Activated CD4-positive, CD25-positive, alpha-beta regulatory T cell (primary cell): ENCODE measurements around the gene SCN4A.
"Not testable (repeated sequence)": the region's sequence is repeated elsewhere in the genome, so short reads cannot be mapped to it uniquely, and the experiment has no call there.

Experiments used
- DNase-seq, 4 experiments: peaks; one replicate each; lab custom pipeline; 2025; lab: John Stamatoyannopoulos, UW

The SCN4A gene

DNA sequence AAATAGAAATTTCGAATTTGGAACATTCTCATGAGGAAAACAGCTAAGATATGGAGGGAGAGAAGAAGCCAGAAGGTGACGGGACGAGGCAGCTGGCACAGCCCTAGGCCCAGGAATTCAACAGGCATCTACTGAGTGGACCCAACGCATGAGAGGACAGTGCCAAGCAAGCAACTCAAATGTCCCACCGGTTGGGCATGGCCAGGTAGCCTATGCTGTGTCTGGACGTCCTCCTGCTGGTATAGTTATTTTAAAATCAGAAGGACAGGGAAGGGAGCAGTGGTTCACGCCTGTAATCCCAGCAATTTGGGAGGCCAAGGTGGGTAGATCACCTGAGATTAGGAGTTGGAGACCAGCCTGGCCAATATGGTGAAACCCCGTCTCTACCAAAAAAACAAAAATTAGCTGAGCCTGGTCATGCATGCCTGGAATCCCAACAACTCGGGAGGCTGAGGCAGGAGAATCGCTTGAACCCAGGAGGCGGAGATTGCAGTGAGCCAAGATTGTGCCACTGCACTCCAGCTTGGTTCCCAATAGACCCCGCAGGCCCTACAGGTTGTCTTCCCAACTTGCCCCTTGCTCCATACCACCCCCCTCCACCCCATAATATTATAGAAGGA is 56.0 kb downstream of the SCN4A start:
- no peak for DNase-seq

DNA sequence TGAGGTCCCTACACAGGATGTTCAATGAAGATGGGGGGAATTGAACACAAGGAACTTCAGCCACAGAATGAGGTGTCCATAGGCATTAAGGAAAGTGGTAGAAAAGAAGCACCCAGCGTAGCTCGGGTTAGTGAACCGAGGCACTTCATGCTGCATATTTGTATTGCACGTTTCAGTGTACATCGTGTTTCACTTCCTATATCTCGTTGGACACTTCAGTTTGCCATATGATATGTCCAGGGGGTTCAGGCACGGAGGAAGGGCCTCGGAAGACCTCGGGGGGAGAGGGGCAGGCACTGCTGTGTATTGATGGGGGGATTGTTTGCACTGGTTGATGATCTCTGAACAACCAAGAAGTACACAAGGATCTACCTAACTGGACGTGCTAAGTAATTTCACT is 57.0 kb downstream of the SCN4A start:
- DNase-seq = not testable (repeated sequence)

DNA sequence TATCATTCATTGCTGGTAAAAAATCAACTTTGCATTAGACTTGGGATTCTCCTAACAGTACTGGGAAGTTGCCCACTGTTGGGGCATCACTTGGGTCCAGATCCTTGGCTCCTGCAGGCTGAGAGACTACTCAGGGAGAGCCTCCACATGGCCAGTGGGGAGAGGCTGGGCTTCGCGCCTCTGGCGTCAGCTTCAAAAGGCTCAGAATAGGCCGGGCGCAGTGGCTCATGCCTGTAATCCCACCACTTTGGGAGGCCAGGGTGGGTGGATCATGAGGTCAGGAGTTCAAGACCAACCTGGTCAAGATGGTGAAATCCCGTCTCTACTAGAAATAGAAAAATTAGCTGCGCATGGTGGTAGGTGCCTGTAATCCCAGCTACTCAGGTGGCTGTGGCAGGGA is 58.2 kb downstream of the SCN4A start:
- DNase-seq = no peak

DNA sequence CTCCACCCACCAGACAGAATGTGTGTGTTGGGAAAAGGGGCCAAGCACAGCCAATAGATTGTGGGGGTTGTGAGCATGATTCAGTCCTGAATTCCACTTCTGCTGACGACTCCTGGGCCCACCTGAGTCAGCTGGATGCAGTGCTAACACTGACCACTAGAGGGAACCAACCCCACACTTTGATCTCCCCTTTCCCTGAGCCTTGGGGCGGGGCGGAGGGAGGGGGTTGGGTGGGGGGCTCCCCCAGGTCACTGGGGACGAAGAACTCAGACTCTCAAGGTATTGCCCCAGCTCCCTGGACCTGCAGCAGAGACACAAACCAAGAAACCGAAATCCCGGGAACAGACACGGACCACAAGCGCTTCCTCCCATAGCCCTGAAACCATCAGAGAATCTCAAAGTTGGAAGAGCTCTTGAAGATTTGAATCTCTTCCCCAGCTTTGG is 61.0 kb downstream of the SCN4A start:
- DNase-seq = peak; percentile 15 to 61 (median 31)

DNA sequence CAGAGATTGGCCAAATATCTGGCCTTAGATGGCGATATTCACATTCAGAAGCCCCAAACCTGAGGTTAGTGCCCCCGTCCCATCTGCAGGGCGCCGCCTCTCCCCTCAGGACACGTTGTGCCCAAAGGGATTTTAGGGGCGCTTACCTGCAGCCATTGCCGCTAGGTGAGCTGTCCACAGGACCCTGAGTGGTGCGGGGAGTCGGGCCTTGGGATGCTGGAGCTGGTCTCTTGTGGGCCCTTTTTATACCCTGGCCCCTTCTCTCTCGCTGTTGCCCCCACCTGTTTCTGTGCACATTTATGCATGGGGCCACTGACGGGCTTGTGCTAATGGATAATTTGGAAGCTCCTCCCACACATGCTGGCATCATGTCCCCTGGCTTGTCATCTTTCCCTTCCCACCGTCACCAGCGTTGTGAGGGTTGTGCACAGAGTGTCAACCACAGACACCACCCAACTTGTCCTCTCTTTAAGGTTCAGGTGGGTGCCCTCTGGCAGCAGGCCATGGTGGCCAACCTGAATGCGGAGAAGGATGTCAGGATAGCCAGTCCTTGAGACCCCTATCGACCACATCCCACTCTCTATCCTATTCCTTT is 61.6 kb downstream of the SCN4A start, which contains the start of gene CSHL1:
CSHL1 (minus strand) TSS at position 218 of the 595 bp plus-strand sequence; CDS start at position 156, 62 bp downstream.
- no peak for DNase-seq

DNA sequence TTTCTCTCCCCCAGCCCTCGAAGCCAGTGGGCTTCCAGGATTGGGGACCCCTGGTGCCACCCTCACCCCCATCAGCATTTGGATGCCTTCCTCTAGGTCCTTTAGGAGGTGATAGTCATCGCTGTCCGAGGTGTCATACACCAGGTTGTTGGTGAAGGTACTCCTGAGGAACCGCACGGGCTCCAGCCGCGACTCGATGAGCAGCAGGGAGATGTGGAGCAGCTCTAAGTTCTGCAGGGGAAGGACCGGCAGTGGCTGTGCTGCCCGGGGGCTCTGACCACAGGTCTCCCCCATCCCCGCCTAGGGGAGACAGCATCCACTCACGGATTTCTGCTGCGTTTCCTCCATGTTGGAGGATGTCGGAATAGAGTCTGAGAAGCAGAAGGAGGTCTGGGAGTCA is 62.6 kb downstream of the SCN4A start:
- DNase-seq = no peak

DNA sequence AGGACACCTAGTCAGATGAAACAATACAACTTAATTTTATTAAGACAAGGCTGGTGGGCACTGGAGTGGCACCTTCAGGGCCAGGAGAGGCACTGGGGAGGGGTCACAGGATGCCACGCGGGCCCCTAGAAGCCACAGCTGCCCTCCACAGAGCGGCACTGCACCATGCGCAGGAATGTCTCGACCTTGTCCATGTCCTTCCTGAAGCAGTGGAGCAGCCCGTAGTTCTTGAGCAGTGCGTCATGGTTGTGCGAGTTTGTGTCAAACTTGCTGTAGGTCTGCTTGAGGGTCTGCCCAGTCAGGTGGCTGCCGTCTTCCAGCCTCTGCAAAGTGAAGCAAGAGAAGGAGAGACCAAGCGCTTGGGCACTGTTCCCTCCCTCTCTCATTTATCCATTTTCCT is 63.1 kb downstream of the SCN4A start:
- not testable (repeated sequence) for DNase-seq

DNA sequence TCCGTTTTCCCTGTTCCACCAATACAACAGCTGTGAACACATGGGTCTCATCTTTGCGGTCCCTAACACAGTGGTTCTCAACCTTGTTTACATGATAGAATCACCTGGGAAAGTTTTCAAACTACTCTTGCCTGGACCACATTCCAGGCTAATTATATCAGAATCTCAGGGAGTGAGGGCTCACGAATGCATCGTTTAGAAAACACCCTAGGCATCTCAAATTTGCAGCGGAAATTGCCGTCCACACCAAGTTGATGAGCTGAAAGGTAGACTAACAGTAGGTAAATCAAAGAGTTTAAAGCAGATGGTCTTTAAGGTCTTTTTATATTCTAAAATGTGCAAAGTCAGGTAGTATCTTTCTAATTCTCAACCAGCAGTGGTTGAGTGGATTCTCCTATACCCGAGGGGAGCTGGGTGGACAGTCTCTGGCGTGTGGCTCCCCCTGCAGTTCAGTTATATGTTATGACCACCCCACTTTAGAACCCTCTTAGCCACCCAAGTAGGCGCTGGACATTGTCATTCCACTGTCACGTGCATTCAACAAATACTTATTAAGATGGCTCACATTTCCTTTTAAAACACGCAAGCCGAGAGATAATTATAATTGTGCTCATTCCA is 65.4 kb downstream of the SCN4A start:
- DNase-seq = not testable (repeated sequence)

DNA sequence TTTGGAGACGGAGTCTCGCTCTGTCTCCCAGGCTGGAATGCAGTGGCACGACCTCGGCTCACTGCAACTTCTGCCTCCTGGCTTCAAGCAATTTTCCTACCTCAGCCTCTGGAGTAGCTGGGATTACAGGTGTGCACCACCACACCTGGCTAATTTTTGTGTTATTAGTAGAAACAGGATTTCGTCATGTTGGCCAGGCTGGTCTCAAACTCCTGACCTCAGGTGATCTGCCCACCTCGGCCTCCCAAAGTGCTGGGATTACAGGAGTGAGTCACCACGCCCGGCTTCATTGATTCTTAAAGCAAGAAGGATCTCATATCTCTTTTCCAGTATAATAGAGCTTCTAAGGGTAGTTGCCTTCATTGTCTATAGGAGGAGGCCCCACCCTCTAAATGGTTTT is 67.9 kb downstream of the SCN4A start:
- DNase-seq = not testable (repeated sequence)

DNA sequence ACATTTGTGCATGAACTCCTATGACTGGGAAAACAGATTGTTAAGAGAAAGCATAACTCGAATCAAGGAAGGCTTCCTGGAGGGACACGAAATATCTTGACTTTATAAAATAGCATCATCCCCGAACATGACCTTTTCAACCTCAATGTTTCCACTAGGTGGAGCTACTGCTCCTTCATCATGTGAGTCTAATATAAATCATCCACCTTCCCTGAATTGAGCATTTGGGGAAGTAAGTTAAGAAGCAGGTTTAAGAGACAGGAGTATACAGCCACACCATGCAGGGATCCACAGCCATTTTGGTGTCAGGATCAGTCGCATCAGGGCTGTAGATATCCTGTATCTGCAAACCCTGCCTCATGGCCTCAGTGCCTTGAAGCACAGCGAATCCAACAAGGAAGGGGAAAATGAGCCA is 68.9 kb downstream of the SCN4A start:
- not testable (repeated sequence) for DNase-seq

DNA sequence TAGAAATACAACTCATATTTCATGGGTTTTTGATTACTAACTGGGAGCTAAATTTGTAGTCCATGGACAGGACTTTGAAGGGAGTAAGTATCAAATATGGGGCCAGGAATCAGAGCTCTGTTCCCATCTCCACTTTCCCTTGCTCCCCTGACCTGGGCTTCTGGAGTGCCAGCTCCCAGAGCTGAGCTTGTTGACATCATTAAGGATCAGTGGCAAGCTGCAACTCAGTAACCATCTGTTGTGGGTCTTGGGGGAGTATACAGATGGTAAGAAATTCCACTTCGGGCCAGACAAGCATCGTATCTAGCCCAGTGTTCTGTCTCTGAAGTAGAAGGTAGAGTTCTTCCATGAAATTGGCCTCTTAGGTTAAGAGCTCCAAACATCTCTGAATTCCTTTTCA is 70.7 kb downstream of the SCN4A start:
- DNase-seq = not testable (repeated sequence)

DNA sequence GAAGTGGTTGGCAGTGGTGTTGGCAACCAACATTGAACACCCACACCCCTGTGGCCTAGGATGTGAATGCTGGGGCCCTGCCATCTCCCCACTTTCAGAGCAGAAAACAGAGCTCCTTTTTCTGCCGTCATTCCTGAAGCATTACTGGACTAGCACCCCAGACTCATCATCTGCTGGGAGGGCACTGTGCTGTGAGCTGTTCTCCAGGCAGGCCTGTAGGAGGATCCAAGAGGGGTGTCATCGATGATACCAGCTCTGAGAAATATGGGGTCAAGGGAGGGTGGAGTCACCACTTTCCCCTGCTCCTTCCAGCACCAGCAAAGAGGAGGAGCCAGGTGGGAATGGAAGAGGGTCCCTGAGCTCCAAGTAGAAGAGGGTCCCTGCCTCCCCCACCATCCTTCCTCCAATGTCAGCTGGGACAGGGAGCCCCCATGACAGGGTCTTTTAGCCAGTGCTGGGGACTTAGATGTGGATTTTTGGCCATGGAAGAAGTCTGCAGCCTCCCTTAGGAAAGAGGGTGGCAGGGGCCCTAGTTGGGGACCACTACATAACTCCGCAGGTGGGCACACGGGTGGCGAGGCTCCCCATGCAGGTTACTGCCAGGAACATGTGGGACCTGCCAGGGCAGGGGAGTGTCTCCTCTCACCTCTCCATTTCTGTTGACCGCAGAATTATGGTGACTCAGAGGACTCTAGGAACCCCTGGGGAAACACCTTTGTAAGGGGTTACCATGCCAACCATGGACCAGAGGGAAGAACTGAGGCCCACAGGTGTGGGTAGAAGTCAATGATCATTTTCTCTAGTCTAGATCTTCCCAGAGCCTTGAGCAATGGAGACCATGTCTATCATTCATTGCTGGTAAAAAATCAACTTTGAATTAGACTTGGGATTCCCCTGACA is 73.6 kb downstream of the SCN4A start:
- not testable (repeated sequence) for DNase-seq

DNA sequence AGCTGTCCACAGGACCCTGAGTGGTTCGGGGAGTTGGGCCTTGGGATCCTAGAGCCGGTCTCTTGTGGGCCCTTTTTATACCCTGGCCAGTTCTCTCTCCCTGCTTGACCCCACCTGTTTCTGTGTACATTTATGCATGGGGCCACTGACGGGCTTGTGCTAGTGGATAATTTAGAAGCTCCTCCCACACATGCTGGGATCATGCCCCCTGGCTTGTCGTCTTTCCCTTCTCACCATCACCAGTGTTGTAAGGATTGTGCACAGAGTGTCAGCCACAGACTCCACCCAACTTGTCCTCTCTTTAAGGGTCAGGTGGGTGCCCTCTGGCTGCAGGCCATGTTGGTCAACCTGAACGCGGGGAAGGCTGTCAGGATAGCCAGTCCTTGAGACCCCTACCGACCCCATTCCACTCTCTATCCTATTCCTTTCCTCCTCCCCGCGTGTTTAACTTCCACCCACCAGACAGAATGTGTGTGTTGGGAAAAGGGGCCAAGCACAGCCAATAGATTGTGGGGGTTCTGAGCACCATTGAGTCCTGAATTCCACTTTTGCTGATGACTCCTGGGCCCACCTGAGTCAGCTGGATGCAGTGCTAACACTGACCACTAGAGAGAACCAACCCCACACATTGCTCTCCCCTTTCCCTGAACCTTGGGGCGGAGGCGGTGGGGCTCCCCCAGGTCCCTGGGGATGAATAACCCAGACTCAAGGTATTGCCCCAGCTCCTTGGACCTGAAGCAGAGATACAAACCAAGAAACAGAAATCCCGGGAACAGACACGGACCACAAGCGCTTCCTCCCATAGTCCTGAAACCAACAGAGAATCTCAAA is 76.0 kb downstream of the SCN4A start, which contains the start of gene CSH1:
CSH1 (minus strand) TSS at position 51 of the 831 bp plus-strand sequence. CDS start 63 bp downstream, outside the sequence.
- not testable (repeated sequence) for DNase-seq

DNA sequence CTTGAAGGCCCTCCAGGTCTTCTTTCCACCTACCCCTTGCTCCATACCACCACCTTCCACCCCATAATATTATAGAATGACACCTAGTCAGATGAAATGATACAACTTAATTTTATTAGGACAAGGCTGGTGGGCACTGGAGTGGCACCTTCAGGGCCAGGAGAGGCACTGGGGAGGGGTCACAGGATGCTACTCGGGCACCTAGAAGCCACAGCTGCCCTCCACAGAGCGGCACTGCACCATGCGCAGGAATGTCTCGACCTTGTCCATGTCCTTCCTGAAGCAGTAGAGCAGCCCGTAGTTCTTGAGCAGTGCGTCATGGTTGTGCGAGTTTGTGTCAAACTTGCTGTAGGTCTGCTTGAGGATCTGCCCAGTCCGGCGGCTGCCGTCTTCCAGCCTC is 77.9 kb downstream of the SCN4A start:
- DNase-seq = not testable (repeated sequence)

DNA sequence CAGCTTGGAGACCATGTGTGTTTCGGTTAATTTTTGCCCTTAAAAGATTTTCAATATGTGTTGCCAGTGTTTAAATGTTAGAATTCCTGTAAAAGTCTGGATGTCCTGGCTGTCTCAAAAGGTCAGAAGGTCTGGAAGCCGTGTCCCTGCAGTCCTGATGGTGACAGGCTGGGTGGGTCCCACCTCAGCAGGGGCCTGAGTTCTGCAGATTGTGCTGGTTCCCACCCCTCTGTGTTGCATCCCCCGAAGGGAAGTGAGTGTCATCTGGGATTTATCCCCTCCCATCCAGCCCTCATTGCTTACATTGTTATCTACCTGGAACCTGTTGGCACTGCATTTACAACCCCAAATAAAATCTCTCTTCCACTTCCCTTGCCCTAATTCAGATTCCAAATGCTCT is 78.7 kb downstream of the SCN4A start:
- DNase-seq = not testable (repeated sequence)

DNA sequence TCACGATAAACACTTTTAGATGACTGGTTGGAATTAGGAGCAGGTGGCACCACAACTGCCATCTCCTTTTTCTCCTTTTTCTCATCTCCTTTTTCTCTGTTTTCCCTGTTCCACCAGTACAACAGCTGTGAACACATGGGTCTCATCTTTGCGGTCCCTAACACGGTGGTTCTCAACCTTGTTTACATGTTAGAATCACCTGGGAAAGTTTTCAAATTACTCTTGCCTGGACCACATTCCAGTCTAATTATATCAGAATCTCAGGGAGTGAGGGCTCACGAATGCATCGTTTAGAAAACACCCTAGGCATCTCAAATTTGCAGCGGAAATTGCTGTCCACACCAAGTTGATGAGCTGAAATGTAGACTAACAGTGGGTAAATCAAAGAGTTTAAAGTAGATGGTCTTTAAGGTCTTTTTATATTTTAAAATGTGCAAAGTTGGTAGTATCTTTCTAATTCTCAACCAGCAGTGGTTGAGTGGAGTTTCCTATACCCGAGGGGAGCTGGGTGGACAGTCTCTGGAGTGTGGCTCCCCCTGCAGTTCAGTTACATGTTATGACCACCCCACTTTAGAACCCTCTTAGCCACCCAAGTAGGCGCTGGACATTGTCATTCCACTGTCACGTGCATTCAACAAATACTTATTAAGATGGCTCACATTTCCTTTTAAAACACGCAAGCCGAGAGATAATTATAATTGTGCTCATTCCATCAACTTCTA is 80.2 kb downstream of the SCN4A start:
- not testable (repeated sequence) for DNase-seq

DNA sequence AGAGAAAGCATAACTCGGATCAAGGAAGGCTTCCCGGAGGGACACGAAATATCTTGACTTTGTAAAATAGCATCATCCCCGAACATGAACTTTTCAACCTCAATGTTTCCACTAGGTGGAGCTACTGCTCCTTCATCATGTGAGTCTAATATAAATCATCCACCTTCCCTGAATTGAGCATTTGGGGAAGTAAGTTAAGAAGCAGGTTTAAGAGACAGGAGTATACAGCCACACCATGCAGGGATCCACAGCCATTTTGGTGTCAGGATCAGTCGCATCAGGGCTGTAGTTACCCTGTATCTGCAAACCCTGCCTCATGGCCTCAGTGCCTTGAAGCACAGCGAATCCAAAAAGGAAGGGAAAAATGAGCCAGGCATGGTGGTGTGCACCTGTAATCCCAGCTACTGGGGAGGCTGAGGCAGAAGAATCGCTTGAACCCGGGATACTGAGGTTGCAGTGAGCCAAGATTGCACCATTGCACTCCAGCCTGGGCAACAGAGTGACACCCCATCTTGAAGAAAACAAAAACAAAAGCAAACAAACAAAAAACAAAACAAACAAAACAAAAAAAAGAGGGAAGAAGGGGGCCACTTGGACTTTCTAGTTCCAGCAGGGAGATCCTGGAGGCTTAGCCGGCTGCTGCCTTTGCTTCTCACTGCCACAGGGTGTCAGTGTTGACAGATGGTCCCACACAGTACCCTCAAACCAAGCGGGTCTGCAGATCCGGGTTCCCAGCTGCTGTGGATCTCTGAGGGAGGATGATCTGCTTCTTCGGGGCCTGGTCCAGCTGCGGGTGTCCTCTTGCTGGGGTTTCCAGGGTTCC is 83.5 kb downstream of the SCN4A start:
- DNase-seq = not testable (repeated sequence)
